Kidney glomerular epithelial cell (primary cell): ENCODE measurements around the gene MINDY4.

Experiments used
- DNase-seq: peaks from one replicate; lab custom pipeline; 2025; lab: John Stamatoyannopoulos, UW

MINDY4 gene

GRCh38 chr7:30771174-30771879, at the start of gene MINDY4:
Gene MINDY4 (plus strand): TSS chr7:30771417. CDS start chr7:30771494, 77 bp downstream.
- DNase-seq, result peak; percentile 78

- no peak for DNase-seq
Observed at GRCh38 chr7:30722187-30722586, 49.0 kb upstream of the MINDY4 start.

- DNase-seq, result no peak
Observed at GRCh38 chr7:30722671-30723070, 48.5 kb upstream of the MINDY4 start.

- DNase-seq, result no peak
Observed at GRCh38 chr7:30723776-30724175, 47.4 kb upstream of the MINDY4 start.

GRCh38 chr7:30726296-30727006, 44.8 kb upstream of the MINDY4 start:
- DNase-seq, result no peak

GRCh38 chr7:30727061-30727945, 43.9 kb upstream of the MINDY4 start:
- no peak for DNase-seq

- no peak for DNase-seq
Observed at GRCh38 chr7:30728591-30729100, 42.6 kb upstream of the MINDY4 start.

- DNase-seq, result no peak
Observed at GRCh38 chr7:30729642-30730041, 41.6 kb upstream of the MINDY4 start.

- DNase-seq, result no peak
Observed at GRCh38 chr7:30730097-30730496, 41.1 kb upstream of the MINDY4 start.

GRCh38 chr7:30730996-30731395, 40.2 kb upstream of the MINDY4 start:
- DNase-seq, result no peak

GRCh38 chr7:30731581-30731980, 39.6 kb upstream of the MINDY4 start:
- no peak for DNase-seq

GRCh38 chr7:30732606-30733005, 38.6 kb upstream of the MINDY4 start:
- DNase-seq, result no peak

- no peak for DNase-seq
Observed at GRCh38 chr7:30733216-30733615, 38.0 kb upstream of the MINDY4 start.

GRCh38 chr7:30733691-30734090, 37.5 kb upstream of the MINDY4 start:
- no peak for DNase-seq

- no peak for DNase-seq
Observed at GRCh38 chr7:30734497-30734896, 36.7 kb upstream of the MINDY4 start.

- DNase-seq, result no peak
Observed at GRCh38 chr7:30735631-30736030, 35.6 kb upstream of the MINDY4 start.

GRCh38 chr7:30736291-30736690, 34.9 kb upstream of the MINDY4 start:
- no peak for DNase-seq

GRCh38 chr7:30738026-30738915, 32.9 kb upstream of the MINDY4 start:
- no peak for DNase-seq

- no peak for DNase-seq
Observed at GRCh38 chr7:30739691-30740090, 31.5 kb upstream of the MINDY4 start.

GRCh38 chr7:30740417-30741181, 30.6 kb upstream of the MINDY4 start:
- DNase-seq, result peak; percentile 45

- no peak for DNase-seq
Observed at GRCh38 chr7:30741289-30741688, 29.9 kb upstream of the MINDY4 start.
